ENCODE results near the gene HAUS7.

DNA sequence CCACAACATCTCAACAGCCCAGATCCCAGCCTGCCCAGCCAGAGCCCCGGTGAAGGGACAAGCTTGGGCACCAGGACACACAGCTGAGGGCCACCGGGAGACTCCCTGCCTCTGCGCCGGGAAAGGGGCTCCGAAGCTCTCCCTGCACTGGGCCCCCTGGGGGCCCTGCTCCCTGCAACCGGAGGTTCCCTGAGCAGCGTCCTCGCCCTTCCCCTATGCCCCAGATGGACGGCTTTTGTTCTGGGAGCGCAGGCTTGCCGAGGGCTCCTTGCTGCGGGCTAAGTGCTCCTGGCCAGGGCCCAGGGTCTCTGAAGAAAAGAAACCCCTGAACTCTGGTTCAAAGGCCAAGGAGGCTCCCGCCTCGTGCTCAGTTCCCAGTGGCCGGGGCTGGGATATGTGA is 60.0 kb downstream of the HAUS7 start:
- TF ChIP-seq TAF1 (IDR thresholded peaks at IDR 0.05; ENCODE audit: borderline replicate concordance, insufficient read depth, low read length) (no peak), REST (IDR thresholded peaks at IDR 0.05; ENCODE audit: insufficient read depth in 1 of 2, low read depth in 2 of 2, low read length in 2 of 2) (no peak), POLR2AphosphoS5 (IDR thresholded peaks at IDR 0.05; ENCODE audit: low read depth, low read length) (no peak)
